GM18858 (cell line): ENCODE results near the gene PCDHGB6.
"Not testable (repeated sequence)": the region's sequence is repeated elsewhere in the genome, so short reads cannot be mapped to it uniquely, and the experiment has no call there.

ENCODE experiments used
- ATAC-seq: cut with Tn5 transposase; IDR thresholded peaks from one replicate; pipeline ENCODE4 v1.9.1; 2021; ENCODE audit not compliant: unreplicated experiment

The PCDHGB6 gene

DNA sequence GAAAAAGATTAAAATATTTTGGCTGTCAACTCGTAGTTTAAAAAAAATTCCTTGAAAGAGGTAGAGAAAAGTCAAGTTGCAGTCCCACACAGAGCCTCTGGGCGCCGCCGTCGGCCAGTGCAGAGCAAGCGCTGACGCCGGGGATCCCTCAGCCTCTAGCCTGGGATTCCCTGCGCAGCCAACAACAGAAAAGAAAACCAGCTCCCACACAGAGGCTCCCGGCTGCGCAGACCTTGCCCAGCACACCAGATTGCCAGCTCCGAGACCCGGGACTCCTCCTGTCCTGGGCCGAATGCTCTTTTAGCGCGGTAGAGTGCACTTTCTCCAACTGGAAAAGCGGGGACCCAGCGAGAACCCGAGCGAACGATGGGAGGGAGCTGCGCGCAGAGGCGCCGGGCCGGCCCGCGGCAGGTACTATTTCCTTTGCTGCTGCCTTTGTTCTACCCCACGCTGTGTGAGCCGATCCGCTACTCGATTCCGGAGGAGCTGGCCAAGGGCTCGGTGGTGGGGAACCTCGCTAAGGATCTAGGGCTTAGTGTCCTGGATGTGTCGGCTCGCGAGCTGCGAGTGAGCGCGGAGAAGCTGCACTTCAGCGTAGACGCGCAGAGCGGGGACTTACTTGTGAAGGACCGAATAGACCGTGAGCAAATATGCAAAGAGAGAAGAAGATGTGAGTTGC lies 9.8 kb downstream of the PCDHGB6 start, which contains the start of gene PCDHGB7:
PCDHGB7 (plus strand) TSS at position 184 of the 679 bp plus-strand sequence; CDS start at position 367, 183 bp downstream.
- peak; percentile 65 for ATAC-seq

- no peak for ATAC-seq
Measured at GRCh38 chr5:141419074-141419880, 11.5 kb downstream of the PCDHGB6 start.

DNA sequence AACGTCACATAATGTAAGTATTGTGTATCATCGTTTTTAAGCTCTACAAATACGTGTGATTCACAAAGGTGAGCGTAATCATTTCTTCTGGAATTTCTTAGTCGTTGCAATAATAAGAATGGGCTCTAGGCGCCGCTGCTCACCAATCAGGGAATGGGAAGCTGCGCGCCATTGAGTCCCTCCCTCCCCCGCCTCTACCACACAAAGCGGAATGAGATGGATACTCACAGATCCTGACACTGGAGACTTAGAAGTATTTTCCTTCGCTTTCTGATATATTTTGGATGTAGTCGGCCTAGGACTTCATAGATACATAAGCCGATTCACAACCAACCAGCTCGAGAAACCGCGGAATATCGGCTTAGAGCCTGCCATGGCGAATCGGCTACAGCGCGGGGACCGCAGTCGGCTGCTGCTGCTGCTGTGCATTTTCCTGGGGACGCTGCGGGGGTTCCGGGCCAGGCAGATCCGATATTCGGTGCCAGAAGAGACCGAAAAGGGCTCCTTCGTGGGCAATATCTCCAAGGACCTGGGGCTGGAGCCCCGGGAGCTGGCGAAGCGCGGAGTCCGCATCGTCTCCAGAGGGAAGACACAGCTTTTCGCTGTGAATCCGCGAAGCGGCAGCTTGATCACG lies 13.2 kb downstream of the PCDHGB6 start, which contains the start of gene PCDHGA11:
PCDHGA11 (plus strand) TSS at position 197 of the 634 bp plus-strand sequence; CDS start at position 374, 177 bp downstream.
- ATAC-seq, result no peak

- no peak for ATAC-seq
Measured at GRCh38 chr5:141421489-141421855, 13.7 kb downstream of the PCDHGB6 start.

GRCh38 chr5:141422742-141423291 lies 15.0 kb downstream of the PCDHGB6 start:
- ATAC-seq, result no peak

DNA sequence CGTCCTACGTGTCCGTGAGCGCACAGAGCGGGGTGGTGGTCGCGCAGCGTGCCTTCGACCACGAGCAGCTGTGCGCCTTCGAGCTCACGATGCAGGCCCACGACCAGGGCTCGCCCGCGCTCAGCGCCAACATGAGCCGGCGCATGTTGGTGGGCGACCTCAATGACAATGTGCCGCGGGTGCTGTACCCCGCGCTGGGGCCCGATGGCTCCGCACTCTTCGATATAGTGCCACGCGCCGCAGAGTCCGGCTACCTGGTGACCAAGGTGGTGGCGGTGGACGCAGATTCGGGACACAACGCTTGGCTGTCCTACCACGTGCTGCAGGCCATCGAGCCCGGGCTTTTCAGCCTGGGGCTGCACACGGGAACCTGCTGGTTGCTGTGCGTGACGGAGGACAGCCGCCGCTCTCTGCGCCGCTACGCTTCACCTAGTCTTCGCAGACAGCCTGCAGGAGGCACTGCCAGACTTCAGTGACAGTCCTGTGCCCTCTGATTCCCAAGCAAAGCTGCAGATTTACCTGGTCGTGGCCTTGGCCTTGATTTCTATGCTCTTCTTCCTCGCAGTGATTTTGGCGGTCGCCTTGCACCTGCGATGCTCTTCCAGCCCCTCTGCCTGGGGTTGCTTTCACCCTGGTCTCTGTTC lies 20.1 kb downstream of the PCDHGB6 start:
- no peak for ATAC-seq

- peak; percentile 72 for ATAC-seq
Measured at GRCh38 chr5:141430332-141431113, 22.7 kb downstream of the PCDHGB6 start, which contains the start of gene PCDHGA12. TSS of gene PCDHGA12 (plus strand) at chr5:141430507. CDS start at chr5:141430760, 253 bp downstream.

DNA sequence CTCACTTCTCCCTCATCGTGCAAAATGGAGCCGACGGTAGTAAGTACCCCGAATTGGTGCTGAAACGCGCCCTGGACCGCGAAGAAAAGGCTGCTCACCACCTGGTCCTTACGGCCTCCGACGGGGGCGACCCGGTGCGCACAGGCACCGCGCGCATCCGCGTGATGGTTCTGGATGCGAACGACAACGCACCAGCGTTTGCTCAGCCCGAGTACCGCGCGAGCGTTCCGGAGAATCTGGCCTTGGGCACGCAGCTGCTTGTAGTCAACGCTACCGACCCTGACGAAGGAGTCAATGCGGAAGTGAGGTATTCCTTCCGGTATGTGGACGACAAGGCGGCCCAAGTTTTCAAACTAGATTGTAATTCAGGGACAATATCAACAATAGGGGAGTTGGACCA lies 23.5 kb downstream of the PCDHGB6 start:
- no peak for ATAC-seq

- ATAC-seq, result not testable (repeated sequence)
Measured at GRCh38 chr5:141432308-141432707, 24.5 kb downstream of the PCDHGB6 start.

- ATAC-seq, result not testable (repeated sequence)
Measured at GRCh38 chr5:141432726-141433125, 24.9 kb downstream of the PCDHGB6 start.

- no peak for ATAC-seq
Measured at GRCh38 chr5:141434006-141434405, 26.2 kb downstream of the PCDHGB6 start.

- ATAC-seq, result no peak
Measured at GRCh38 chr5:141437221-141437620, 29.4 kb downstream of the PCDHGB6 start.

DNA sequence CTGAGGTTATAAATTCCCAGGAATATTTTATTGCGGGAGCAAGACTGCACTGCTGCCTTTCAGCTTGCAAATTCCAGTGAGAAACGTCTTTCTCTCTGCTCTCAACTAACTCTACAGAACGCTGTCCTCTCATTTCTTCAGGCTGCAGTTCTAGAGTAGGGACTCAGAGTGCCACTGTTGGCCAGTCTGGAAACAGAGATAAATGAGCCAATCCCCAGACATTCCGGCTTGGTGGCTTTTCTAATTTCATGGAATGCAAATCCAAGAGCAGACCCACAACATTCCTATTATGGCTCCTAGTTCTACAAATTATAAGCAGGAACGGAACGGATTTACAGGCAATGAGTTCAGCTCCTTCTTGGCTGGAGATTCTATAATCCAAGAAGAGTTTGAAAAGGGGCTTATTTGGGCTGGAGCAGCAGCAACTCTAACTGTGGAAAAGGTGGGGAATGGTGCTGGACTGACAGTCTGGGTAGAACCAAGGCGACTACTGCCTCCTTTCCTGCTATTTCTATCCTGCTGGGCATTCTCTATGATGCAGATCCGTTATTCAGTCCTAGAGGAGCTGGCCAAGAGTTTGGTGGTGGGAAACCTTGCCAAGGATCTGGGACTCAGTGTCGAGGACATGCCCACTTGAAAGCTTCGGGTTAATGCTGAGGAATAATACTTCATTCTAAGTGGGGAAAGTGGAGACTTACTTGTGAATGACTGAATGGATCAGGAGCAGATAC lies 31.8 kb downstream of the PCDHGB6 start:
- ATAC-seq, result no peak

DNA sequence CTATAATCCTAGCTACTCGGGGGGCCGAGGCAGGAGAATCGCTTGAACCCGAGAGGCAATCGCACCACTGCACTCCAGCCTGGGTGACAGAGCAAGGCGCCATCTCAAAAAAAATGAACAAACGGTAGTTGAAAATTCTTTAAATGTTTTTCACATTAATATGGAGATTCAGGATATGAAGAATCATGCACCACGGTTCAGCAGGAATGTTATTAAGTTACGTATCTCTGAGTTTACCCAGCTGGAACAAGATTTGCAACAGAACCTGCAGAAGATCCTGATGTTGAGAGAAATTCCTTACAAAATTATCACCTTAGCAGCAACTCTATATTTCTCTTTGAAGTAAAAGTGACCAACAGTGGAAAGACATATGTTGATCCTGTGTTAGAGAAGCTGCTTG lies 32.5 kb downstream of the PCDHGB6 start:
- ATAC-seq, result no peak

GRCh38 chr5:141441571-141442170 lies 33.9 kb downstream of the PCDHGB6 start:
- no peak for ATAC-seq
